Mucosa of stomach (tissue), 1 donor: ENCODE results near the gene GRIK1.

Experiments
- H3K27me3 ChIP-seq: one replicate; pipeline ENCODE4 v1.7.0; 2013; ENCODE audit warnings: mild to moderate bottlenecking, low read length; ENCODE audit not compliant: control insufficient read depth, insufficient read depth
- H3K36me3 ChIP-seq: one replicate; pipeline ENCODE4 v1.7.0; 2013; ENCODE audit warnings: low read length; ENCODE audit not compliant: control insufficient read depth, insufficient read depth
- H3K4me1 ChIP-seq: one replicate; pipeline ENCODE4 v1.7.0; 2013; ENCODE audit warnings: mild to moderate bottlenecking, low read length; ENCODE audit not compliant: control insufficient read depth, insufficient read depth
- H3K4me3 ChIP-seq: one replicate; pipeline ENCODE4 v1.7.0; 2013; ENCODE audit warnings: low read length
- H3K9ac ChIP-seq: one replicate; pipeline ENCODE4 v1.7.0; 2013; ENCODE audit warnings: mild to moderate bottlenecking, low read length, moderate library complexity
- H3K9me3 ChIP-seq: one replicate; pipeline ENCODE4 v1.7.0; 2013; ENCODE audit warnings: mild to moderate bottlenecking, low read length, moderate library complexity; ENCODE audit not compliant: control insufficient read depth
- donor health status: Pancreatic carcinoma.

GRIK1 gene

DNA sequence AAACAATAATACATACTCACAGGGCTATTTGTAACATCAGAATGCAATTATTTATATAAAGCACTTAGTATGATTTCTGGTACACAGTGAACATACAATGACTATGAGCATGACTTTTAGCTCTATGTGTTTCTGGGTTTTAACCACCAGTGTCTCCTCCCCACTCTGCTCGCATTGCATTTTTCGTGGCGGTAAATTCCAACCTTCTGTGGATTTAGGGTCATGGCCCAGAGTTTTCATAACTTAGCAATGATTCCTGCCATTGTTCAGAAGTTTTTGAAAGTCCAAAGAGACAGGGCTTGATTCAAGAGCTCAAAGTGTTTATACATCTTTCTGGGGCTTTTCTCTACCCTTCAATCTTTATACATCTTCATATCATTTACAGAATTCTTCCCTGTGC lies 449.8 kb downstream of the GRIK1 start:
- no peak overlapping the region for H3K9ac ChIP-seq
- H3K9me3 ChIP-seq: no peaks in the 10 kb centered on the region
- H3K36me3 ChIP-seq: no peaks in the 10 kb centered on the region
- no peaks in the 10 kb centered on the region for H3K4me1 ChIP-seq
- H3K27me3 ChIP-seq: no peaks in the 10 kb centered on the region
- H3K4me3 ChIP-seq: no peak overlapping the region

DNA sequence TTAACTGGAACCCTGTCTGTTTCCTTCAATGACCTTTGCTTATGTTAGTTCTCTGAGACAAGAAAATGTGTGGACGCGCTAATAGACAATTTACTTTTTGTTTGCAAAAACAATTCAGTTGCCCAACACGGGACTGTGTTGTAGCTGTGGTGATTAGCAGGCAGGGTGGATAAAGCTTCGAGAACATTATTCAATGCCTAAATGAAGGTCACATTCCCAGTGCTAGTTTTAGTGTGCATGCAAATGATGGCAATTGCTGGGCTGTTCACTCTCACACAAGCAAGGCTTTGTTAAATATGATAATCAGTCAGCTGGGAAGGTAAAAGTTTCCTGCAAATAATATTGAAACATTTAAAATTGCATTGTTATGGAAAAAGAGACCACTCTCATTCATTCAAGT lies 452.6 kb downstream of the GRIK1 start:
- Histone ChIP-seq H3K36me3 (no peaks in the 10 kb centered on the region), H3K4me3 (no peak overlapping the region), H3K4me1 (no peaks in the 10 kb centered on the region), H3K27me3 (no peaks in the 10 kb centered on the region), H3K9me3 (no peaks in the 10 kb centered on the region), H3K9ac (no peak overlapping the region)
